ENCODE results near the gene NAA38.

Gene NAA38

DNA sequence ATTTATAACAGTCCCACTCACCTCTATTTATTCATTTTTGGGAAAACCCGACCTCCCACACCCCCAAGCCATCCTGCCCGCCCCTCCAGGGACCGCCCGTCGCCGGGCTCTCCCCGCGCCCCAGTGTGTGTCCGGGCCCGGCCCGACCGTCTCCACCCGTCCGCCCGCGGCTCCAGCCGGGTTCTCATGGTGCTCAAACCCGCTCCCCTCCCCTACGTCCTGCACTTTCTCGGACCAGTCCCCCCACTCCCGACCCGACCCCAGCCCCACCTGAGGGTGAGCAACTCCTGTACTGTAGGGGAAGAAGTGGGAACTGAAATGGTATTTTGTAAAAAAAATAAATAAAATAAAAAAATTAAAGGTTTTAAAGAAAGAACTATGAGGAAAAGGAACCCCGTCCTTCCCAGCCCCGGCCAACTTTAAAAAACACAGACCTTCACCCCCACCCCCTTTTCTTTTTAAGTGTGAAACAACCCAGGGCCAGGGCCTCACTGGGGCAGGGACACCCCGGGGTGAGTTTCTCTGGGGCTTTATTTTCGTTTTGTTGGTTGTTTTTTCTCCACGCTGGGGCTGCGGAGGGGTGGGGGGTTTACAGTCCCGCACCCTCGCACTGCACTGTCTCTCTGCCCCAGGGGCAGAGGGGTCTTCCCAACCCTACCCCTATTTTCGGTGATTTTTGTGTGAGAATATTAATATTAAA, 3.1 kb downstream of the NAA38 start:
- Histone ChIP-seq H3K4me1 (ENCODE audit: control insufficient read depth, insufficient read depth, low read length) (peaks cover 8% of the 10 kb centered on the region; the same call in 1 of the 2 replicates), H3K27ac (ENCODE audit: extremely low read depth, low read depth, low read length) (no peak overlapping the region), H3K36me3 (ENCODE audit: control insufficient read depth in 2 of 2, insufficient read depth in 1 of 2, low read length in 2 of 2) (peaks cover 10 to 55% of the 10 kb centered on the region in 2 experiments; a peak in 2 of 3 replicates), H3K4me3 (ENCODE audit: low read depth, low read length) (no peak overlapping the region), H3K9me3 (ENCODE audit: control insufficient read depth, insufficient read depth, low read depth, low read length) (no peaks in the 10 kb centered on the region)
- CTCF ChIA-PET: interaction anchor here (0.6 kb wide), 1 partner anchor 20 kb away, joined by 3 read pairs; no protein-coding TSS in a partner anchor
- POLR2A ChIA-PET: interaction anchor here (1.0 to 3.2 kb wide), 2 partner anchors 9 to 21 kb away, joined by 7 to 42 read pairs; partner anchors contain the start of gene KDM6B
- TF ChIP-seq SP2 (tag by site-specific recombination; IDR thresholded peaks at IDR 0.05) (0 out of 2 replicates have a peak, but pooled peaks have one; percentile 14), SCRT2 (tag by site-specific recombination; IDR thresholded peaks at IDR 0.05) (no peak), SETDB1 (IDR thresholded peaks at IDR 0.05; ENCODE audit: insufficient read length, low read length) (no peak), ZSCAN5A (tag by site-specific recombination; IDR thresholded peaks at IDR 0.05) (no peak)

GRCh38 chr17:7853691-7854038, 3.7 kb downstream of the NAA38 start:
- TF ChIP-seq ZNF521 (tag by site-specific recombination; IDR thresholded peaks at IDR 0.05): no peak
- no peak for TF ChIP-seq ZNF335 (tag by site-specific recombination; conservative IDR thresholded peaks at IDR 0.05)
- no peak for TF ChIP-seq ZNF488 (tag by site-specific recombination; IDR thresholded peaks at IDR 0.05)
- no peak for TF ChIP-seq GLIS2 (tag by site-specific recombination; IDR thresholded peaks at IDR 0.05)
- TF ChIP-seq, protein P1, sequence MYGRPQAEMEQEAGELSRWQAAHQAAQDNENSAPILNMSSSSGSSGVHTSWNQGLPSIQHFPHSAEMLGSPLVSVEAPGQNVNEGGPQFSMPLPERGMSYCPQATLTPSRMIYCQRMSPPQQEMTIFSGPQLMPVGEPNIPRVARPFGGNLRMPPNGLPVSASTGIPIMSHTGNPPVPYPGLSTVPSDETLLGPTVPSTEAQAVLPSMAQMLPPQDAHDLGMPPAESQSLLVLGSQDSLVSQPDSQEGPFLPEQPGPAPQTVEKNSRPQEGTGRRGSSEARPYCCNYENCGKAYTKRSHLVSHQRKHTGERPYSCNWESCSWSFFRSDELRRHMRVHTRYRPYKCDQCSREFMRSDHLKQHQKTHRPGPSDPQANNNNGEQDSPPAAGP (tag by site-specific recombination; IDR thresholded peaks at IDR 0.05): no peak
- TF ChIP-seq ZBTB6 (tag by site-specific recombination; IDR thresholded peaks at IDR 0.05): no peak
- no peak for TF ChIP-seq ZNF19 (tag by site-specific recombination; IDR thresholded peaks at IDR 0.05; ENCODE audit: low read depth)
- TF ChIP-seq, protein P2, sequence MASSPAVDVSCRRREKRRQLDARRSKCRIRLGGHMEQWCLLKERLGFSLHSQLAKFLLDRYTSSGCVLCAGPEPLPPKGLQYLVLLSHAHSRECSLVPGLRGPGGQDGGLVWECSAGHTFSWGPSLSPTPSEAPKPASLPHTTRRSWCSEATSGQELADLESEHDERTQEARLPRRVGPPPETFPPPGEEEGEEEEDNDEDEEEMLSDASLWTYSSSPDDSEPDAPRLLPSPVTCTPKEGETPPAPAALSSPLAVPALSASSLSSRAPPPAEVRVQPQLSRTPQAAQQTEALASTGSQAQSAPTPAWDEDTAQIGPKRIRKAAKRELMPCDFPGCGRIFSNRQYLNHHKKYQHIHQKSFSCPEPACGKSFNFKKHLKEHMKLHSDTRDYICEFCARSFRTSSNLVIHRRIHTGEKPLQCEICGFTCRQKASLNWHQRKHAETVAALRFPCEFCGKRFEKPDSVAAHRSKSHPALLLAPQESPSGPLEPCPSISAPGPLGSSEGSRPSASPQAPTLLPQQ (tag by site-specific recombination; IDR thresholded peaks at IDR 0.05): no peak
- TF ChIP-seq ZNF501 (tag by site-specific recombination; IDR thresholded peaks at IDR 0.05): no peak
- TF ChIP-seq, protein P3, sequence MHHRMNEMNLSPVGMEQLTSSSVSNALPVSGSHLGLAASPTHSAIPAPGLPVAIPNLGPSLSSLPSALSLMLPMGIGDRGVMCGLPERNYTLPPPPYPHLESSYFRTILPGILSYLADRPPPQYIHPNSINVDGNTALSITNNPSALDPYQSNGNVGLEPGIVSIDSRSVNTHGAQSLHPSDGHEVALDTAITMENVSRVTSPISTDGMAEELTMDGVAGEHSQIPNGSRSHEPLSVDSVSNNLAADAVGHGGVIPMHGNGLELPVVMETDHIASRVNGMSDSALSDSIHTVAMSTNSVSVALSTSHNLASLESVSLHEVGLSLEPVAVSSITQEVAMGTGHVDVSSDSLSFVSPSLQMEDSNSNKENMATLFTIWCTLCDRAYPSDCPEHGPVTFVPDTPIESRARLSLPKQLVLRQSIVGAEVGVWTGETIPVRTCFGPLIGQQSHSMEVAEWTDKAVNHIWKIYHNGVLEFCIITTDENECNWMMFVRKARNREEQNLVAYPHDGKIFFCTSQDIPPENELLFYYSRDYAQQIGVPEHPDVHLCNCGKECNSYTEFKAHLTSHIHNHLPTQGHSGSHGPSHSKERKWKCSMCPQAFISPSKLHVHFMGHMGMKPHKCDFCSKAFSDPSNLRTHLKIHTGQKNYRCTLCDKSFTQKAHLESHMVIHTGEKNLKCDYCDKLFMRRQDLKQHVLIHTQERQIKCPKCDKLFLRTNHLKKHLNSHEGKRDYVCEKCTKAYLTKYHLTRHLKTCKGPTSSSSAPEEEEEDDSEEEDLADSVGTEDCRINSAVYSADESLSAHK (tag by site-specific recombination; IDR thresholded peaks at IDR 0.05): no peak
- TF ChIP-seq ZNF639 (tag by site-specific recombination; IDR thresholded peaks at IDR 0.05): no peak
- TF ChIP-seq FEZF1 (tag by site-specific recombination; IDR thresholded peaks at IDR 0.05): no peak
- TF ChIP-seq SALL2 (tag by site-specific recombination; IDR thresholded peaks at IDR 0.05; ENCODE audit: borderline replicate concordance): no peak
- no peak for TF ChIP-seq HOXD13 (CRISPR knock-in tag; IDR thresholded peaks at IDR 0.05; ENCODE audit: borderline replicate concordance)
- no peak for TF ChIP-seq ZNF114 (tag by site-specific recombination; IDR thresholded peaks at IDR 0.05)
- TF ChIP-seq ZNF302 (tag by site-specific recombination; IDR thresholded peaks at IDR 0.05; ENCODE audit: low read depth): no peak
- no peak for TF ChIP-seq ZSCAN30 (tag by site-specific recombination; IDR thresholded peaks at IDR 0.05)
- ChIA-PET CTCF (interaction anchor here (0.6 to 0.7 kb wide), 2 partner anchors 19 to 60 kb away, joined by 3 read pairs; no protein-coding TSS in a partner anchor), POLR2A (interaction anchor here (1.0 kb wide), 1 partner anchor 8 kb away, joined by 7 read pairs; no protein-coding TSS in a partner anchor)
- no peak overlapping the region for H3K4me3 ChIP-seq (ENCODE audit: low read depth, low read length)
- peaks cover 5% of the 10 kb centered on the region; the same call in 1 of the 2 replicates for H3K4me1 ChIP-seq (ENCODE audit: control insufficient read depth, insufficient read depth, low read length)
- H3K36me3 ChIP-seq (ENCODE audit: control insufficient read depth in 2 of 2, insufficient read depth in 1 of 2, low read length in 2 of 2): peaks cover 10 to 53% of the 10 kb centered on the region in 2 experiments; a peak in 2 of 3 replicates
- H3K27ac ChIP-seq (ENCODE audit: extremely low read depth, low read depth, low read length): no peak overlapping the region
- H3K9me3 ChIP-seq (ENCODE audit: control insufficient read depth, insufficient read depth, low read depth, low read length): no peaks in the 10 kb centered on the region

Data from HEK293 (cell line).